Kidney epithelial cell (primary cell): Measurements from ENCODE around the gene SLC25A45. TPM values are rescaled to one million over a fixed set of nuclear protein-coding genes. Genes with fewer than 3 reads are reported as not detected.

Experiments
- DNase-seq: peaks from one replicate; pipeline ENCODE4 v3.0.0-alpha.2; 2010; ENCODE audit warnings: low read depth
- H3K27me3 ChIP-seq: 2 replicates; pipeline ENCODE4 v1.6.0; 2011; ENCODE audit warnings: low read length; ENCODE audit not compliant: control insufficient read depth, insufficient read depth
- H3K36me3 ChIP-seq: 2 replicates; pipeline ENCODE4 v1.5.1; 2011; ENCODE audit warnings: low read length; ENCODE audit not compliant: control insufficient read depth, insufficient read depth
- H3K4me3 ChIP-seq: 2 replicates; pipeline ENCODE4 v1.5.1; 2011; ENCODE audit warnings: low read depth, mild to moderate bottlenecking, control low read depth, low read length
- CTCF ChIP-seq: IDR thresholded peaks from 2 replicates; pipeline ENCODE4 v1.5.1; 2011; ENCODE audit warnings: mild to moderate bottlenecking, moderate library complexity, low read length, control low read depth, inconsistent platforms; ENCODE audit not compliant: insufficient read depth, poor library complexity, severe bottlenecking
- total RNA-seq: library from RNA; depleted of rRNA; stranded (reverse); fragments of >200 nt; gene quantifications from 2 replicates; pipeline ENCODE4 v1.2.3, GENCODE V29; 2015

The SLC25A45 gene
- total RNA-seq, 1 donor from 2014 or later, result 0.29 TPM

- H3K4me3 ChIP-seq, result no peak overlapping the region
- no peak for DNase-seq
- no peaks in the 10 kb centered on the region for H3K27me3 ChIP-seq
- no peak for TF ChIP-seq CTCF
- no peaks in the 10 kb centered on the region for H3K36me3 ChIP-seq
These were observed 6.2 kb downstream of the SLC25A45 start for GRCh38 chr11:65376138-65376713.

- TF ChIP-seq CTCF, result no peak
- H3K4me3 ChIP-seq, result no peak overlapping the region
- no peak for DNase-seq
These were observed 7.4 kb downstream of the SLC25A45 start for GRCh38 chr11:65375012-65375411.

GRCh38 chr11:65373839-65374580 lies 8.4 kb downstream of the SLC25A45 start:
- TF ChIP-seq CTCF, result no peak
- Histone ChIP-seq H3K27me3 (no peaks in the 10 kb centered on the region), H3K4me3 (no peak overlapping the region), H3K36me3 (no peaks in the 10 kb centered on the region)
- no peak for DNase-seq

More at GRCh38 chr11:65375012-65375411, 7.4 kb downstream of the SLC25A45 start:
- Histone ChIP-seq H3K27me3 (no peaks in the 10 kb centered on the region), H3K36me3 (no peaks in the 10 kb centered on the region)

GRCh38 chr11:65370659-65371049 lies 11.8 kb downstream of the SLC25A45 start:
- no peak for TF ChIP-seq CTCF
- no peaks in the 10 kb centered on the region for H3K27me3 ChIP-seq
- DNase-seq, result no peak
- no peaks in the 10 kb centered on the region for H3K36me3 ChIP-seq
- no peak overlapping the region for H3K4me3 ChIP-seq

- Histone ChIP-seq H3K4me3 (no peak overlapping the region), H3K36me3 (no peaks in the 10 kb centered on the region), H3K27me3 (no peaks in the 10 kb centered on the region)
- no peak for DNase-seq
- peak; percentile 77 for TF ChIP-seq CTCF
These were observed 16.1 kb downstream of the SLC25A45 start for GRCh38 chr11:65366340-65366773.
